Heart left ventricle (tissue), 16 donors: Measurements from ENCODE around the gene HSPD1. TPM values are rescaled to one million over a fixed set of nuclear protein-coding genes. Genes with fewer than 3 reads are reported as not detected.
A peak's percentile ranks its signal among the peaks of the same experiment; 100 is the strongest.

Source experiments
- ATAC-seq, 4 donors: fragments of 200-7000 bp; cut with Tn5 transposase; one replicate each; pipeline ENCODE4 v1.9.1; 2020 to 2022; ENCODE audit warnings: moderate library complexity in 4 of 4, mild to moderate bottlenecking in 3 of 4, moderate number of reproducible peaks in 1 of 4
- DNase-seq, 5 donors: peaks; one replicate each; pipeline ENCODE4 v3.0.0-alpha.2; 2020
- H3K27ac ChIP-seq, 12 donors: fragments of 200-600 bp; sonication (generic) in 4 of 12; one replicate each; pipeline versions ENCODE4 v1.5.0 to v1.8.0; 2016 to 2022; ENCODE audit warnings: mild to moderate bottlenecking in 2 of 12
- H3K27me3 ChIP-seq, 9 donors: fragments of 200-600 bp; sonication (generic) in 2 of 9; one replicate each; pipeline versions ENCODE4 v1.5.1 to v1.8.0; 2016 to 2022; ENCODE audit warnings: mild to moderate bottlenecking in 3 of 9
- H3K36me3 ChIP-seq, 9 donors: fragments of 200-600 bp; sonication (generic) in 2 of 9; one replicate each; pipeline versions ENCODE4 v1.5.0 to v1.8.0; 2018 to 2022; ENCODE audit warnings: mild to moderate bottlenecking in 2 of 9
- H3K4me1 ChIP-seq, 12 donors: fragments of 200-600 bp; sonication (generic) in 4 of 12; one replicate each; pipeline versions ENCODE4 v1.5.0 to v1.8.0; 2016 to 2022; ENCODE audit warnings: mild to moderate bottlenecking in 3 of 12
- H3K4me3 ChIP-seq, 12 donors: fragments of 200-600 bp; sonication (generic) in 4 of 12; one replicate each; pipeline versions ENCODE4 v1.5.0 to v1.8.0; 2017 to 2022; ENCODE audit warnings: mild to moderate bottlenecking in 9 of 12, moderate library complexity in 4 of 12
- H3K9me3 ChIP-seq, 12 donors: fragments of 200-600 bp; sonication (generic) in 4 of 12; one replicate each; pipeline versions ENCODE4 v1.5.0 to v1.8.0; 2016 to 2022; ENCODE audit warnings: mild to moderate bottlenecking in 1 of 12
- POLR2A ChIP-seq, 2 donors: fragments of 450-650 bp; IDR thresholded peaks; one replicate each; pipeline ENCODE4 v1.6.1; 2017; ENCODE audit warnings: antibody characterized with exemption in 2 of 2, mild to moderate bottlenecking in 2 of 2, moderate library complexity in 2 of 2
- WGBS, 4 donors: extraction: QIAGEN DNeasy Blood & Tissue Kit in 2 of 4; methylation state at CpG; one replicate each; pipeline versions ENCODE4 v1.1.5 to v1.1.7; 2013 to 2018; 5-methylcytosine and 5-hydroxymethylcytosine counted together
- intact Hi-C, 10 donors: fragments of 100-400 bp; cut with DNase I; formaldehyde crosslinking; loops; one replicate each; pipeline versions ENCODE4 v1.11.1 to v1.14.2; 2022
- polyA plus RNA-seq, 2 donors: library from polyadenylated mRNA; stranded (reverse); fragments of 200-250 nt; gene quantifications; one replicate each; pipeline ENCODE4 v1.2.3, GENCODE V29; 2013
- total RNA-seq, 9 donors: library from RNA; depleted of rRNA in 2 of 9; stranded (reverse); fragments of >200 nt in 2 of 9; fragmentation: NEBNext Ultra II Directional in 3 of 9; extraction: Animal tissue kit (Norgen Biotek cat#: 25700) in 3 of 9; gene quantifications; one replicate each; pipeline versions ENCODE4 v1.1.0 to v1.2.4, GENCODE V29; 2016 to 2023
- TF ChIP-seq, protein P1 (sequence below), 12 donors: fragments of 200-600 bp; sonication (generic) in 4 of 12; IDR thresholded peaks; one replicate each; pipeline versions ENCODE4 v1.5.0 to v1.8.0; 2018 to 2022; ENCODE audit warnings: antibody characterized with exemption in 12 of 12, mild to moderate bottlenecking in 5 of 12
- donor health status: ischemic (EF 13 %, LVEDD 7.1; RV severe dilation, severe dysfunction).
- donor health status: healthy with polysubstance abuse.
- donor health status: DM: no; HTN: yes; CAD: no.
- donor health status: DM: no; HTN: no; CAD: no.
- donor health status: ischemic (EF 25% LVEDD 6.9; RV normal size, moderate dysfunction).
- donor health status: ischemic (EF 25% LVEDD 5.7; RV mildly dilated, moderate dysfunction).
- donor health status: healthy.
- donor health status: DM: yes; HTN: yes; CAD: no.
- donor health status: ischemic (EF 35%, LVEDD 5.7; RV mildly dilated, moderate dysfunction).
- donor health status: nonischemic (EF 11% LVEDD 7.7; RV severe dilation, severe dysfunction).
- donor health status: DM: yes; HTN: yes; CAD: no.
- donor health status: PGD.
- donor health status: ischemic (EF 29% LVEDD 5.4; RV normal size, mild dysfunction).
- donor health status: nonischemic (EF 23%, LVEDD 6.1; RV moderate dilation, normal function).

The HSPD1 gene
- total and polyA plus RNA-seq, 11 donors: 86.7 to 246 (median 121) TPM

GRCh38 chr2:197461057-197461456, 38.6 kb downstream of the HSPD1 start:
- ATAC-seq (peak in 3 of 4 donors; percentile 16 to 50 (median 47)), DNase-seq (no peak)
- peaks cover 0 to 71% (median 59%) of the 10 kb centered on the region in 9 donors for H3K36me3 ChIP-seq
- H3K4me3 ChIP-seq: no peak overlapping the region
- intact Hi-C loops: loop anchor here in 1 of 10 donors (10.0 kb wide), 1 partner anchor 46 kb away; no protein-coding TSS in a partner anchor
- no peak overlapping the region for H3K27ac ChIP-seq
- H3K27me3 ChIP-seq: no peaks in the 10 kb centered on the region
- WGBS, 4 donors: 63 to 76% (median 68%) methylated on average over 2 of the region's 2 CpGs
- no peak for TF ChIP-seq POLR2A (IDR thresholded peaks at IDR 0.05)
- TF ChIP-seq, protein P1, sequence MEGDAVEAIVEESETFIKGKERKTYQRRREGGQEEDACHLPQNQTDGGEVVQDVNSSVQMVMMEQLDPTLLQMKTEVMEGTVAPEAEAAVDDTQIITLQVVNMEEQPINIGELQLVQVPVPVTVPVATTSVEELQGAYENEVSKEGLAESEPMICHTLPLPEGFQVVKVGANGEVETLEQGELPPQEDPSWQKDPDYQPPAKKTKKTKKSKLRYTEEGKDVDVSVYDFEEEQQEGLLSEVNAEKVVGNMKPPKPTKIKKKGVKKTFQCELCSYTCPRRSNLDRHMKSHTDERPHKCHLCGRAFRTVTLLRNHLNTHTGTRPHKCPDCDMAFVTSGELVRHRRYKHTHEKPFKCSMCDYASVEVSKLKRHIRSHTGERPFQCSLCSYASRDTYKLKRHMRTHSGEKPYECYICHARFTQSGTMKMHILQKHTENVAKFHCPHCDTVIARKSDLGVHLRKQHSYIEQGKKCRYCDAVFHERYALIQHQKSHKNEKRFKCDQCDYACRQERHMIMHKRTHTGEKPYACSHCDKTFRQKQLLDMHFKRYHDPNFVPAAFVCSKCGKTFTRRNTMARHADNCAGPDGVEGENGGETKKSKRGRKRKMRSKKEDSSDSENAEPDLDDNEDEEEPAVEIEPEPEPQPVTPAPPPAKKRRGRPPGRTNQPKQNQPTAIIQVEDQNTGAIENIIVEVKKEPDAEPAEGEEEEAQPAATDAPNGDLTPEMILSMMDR (IDR thresholded peaks at IDR 0.05): no peak
- H3K4me1 ChIP-seq: peaks cover 0 to 44% (median 19%) of the 10 kb centered on the region in 12 donors
- H3K9me3 ChIP-seq: no peaks in the 10 kb centered on the region

DNA sequence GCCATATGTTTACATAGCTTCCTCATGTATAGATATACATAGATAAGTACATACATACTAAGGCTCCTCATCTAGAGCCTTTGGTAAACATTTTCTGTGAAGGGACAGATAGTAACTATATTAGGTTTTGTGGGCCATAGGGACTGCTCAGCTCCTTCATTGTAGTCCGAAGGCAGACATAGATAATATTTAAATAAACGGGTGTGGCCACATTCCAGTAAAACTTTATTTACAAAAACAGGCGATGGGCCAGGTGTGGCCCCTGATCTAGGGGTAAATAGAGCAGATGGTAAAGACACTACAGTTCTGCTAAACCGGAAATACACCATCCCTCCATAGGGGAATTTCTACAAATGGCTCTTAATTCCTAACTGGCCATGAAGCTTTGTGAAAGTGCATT, 39.0 kb downstream of the HSPD1 start:
- WGBS, 4 donors: 84 to 92% (median 87%) methylated on average over 4 of the region's 4 CpGs
- ATAC-seq (no peak), DNase-seq (no peak)
- Histone ChIP-seq H3K9me3 (no peaks in the 10 kb centered on the region), H3K36me3 (peaks cover 0 to 67% (median 55%) of the 10 kb centered on the region in 9 donors), H3K27me3 (no peaks in the 10 kb centered on the region), H3K4me3 (no peak overlapping the region), H3K4me1 (peaks cover 0 to 44% (median 20%) of the 10 kb centered on the region in 12 donors), H3K27ac (no peak overlapping the region)
- no peak for TF ChIP-seq POLR2A (IDR thresholded peaks at IDR 0.05)
- TF ChIP-seq, protein P1 (IDR thresholded peaks at IDR 0.05): no peak
- intact Hi-C loops: loop anchor here in 1 of 10 donors (10.0 kb wide), 1 partner anchor 46 kb away; no protein-coding TSS in a partner anchor

- ATAC-seq: no peak
- H3K27ac ChIP-seq: no peak overlapping the region
- H3K4me1 ChIP-seq: peaks cover 0 to 59% (median 29%) of the 10 kb centered on the region in 12 donors
- H3K4me3 ChIP-seq: no peak overlapping the region
- H3K27me3 ChIP-seq: no peaks in the 10 kb centered on the region
- H3K9me3 ChIP-seq: no peaks in the 10 kb centered on the region
- 88 to 100% (median 98%) methylated on average over 1 of the region's 1 CpG for WGBS, 4 donors
- no peak for DNase-seq
- TF ChIP-seq POLR2A (IDR thresholded peaks at IDR 0.05): no peak
- intact Hi-C loops: loop anchor here in 3 of 10 donors (10.0 kb wide), 2 partner anchors 49 to 249 kb away; partner anchors contain the start of genes HSPE1 (in 2 of the 3) and MARS2 (in 1 of the 3)
- peaks cover 0 to 17% (median 8%) of the 10 kb centered on the region in 9 donors for H3K36me3 ChIP-seq
These were observed 44.2 kb downstream of the HSPD1 start for GRCh38 chr2:197455428-197455827.

- H3K36me3 ChIP-seq: peaks cover 0 to 12% (median 3%) of the 10 kb centered on the region in 9 donors
- H3K27ac ChIP-seq: peak overlapping the region in 3 of 12 donors; percentile 98 to 99 (median 99)
- ATAC-seq (no peak), DNase-seq (no peak)
- H3K4me3 ChIP-seq: peak overlapping the region in 9 of 12 donors; percentile 70 to 98 (median 84)
- no peaks in the 10 kb centered on the region for H3K9me3 ChIP-seq
- no peaks in the 10 kb centered on the region for H3K27me3 ChIP-seq
- TF ChIP-seq, protein P1 (IDR thresholded peaks at IDR 0.05): no peak
- TF ChIP-seq POLR2A (IDR thresholded peaks at IDR 0.05): no peak
- 64 to 82% (median 70%) methylated on average over 2 of the region's 2 CpGs for WGBS, 4 donors
- intact Hi-C loops: loop anchor here in 4 of 10 donors (5.0 to 10.0 kb wide), 3 partner anchors 42 to 250 kb away; partner anchors contain the start of genes HSPE1 (in 2 of the 4), HSPD1 (in 1 of the 4) and MARS2 (in 1 of the 4)
- H3K4me1 ChIP-seq: peaks cover 0 to 59% (median 26%) of the 10 kb centered on the region in 12 donors
These were observed 44.7 kb downstream of the HSPD1 start for GRCh38 chr2:197454923-197455322.
